SW 1271 (cell line): ENCODE measurements around the gene ODF2L.

ENCODE experiments used
- DNase-seq, 2 experiments: peaks; one replicate each; lab custom pipeline; 2025; lab: John Stamatoyannopoulos, UW

The ODF2L gene

GRCh38 chr1:86317926-86318325, 78.2 kb downstream of the ODF2L start:
- no peak for DNase-seq

GRCh38 chr1:86305731-86306130, 90.4 kb downstream of the ODF2L start:
- DNase-seq: no peak

- no peak for DNase-seq
These were observed 93.0 kb downstream of the ODF2L start for GRCh38 chr1:86303041-86303690.
